Activated gamma-delta T cell treated with Interleukin-2 at 50 U/mL for 16 hours (primary cell): ENCODE data around the gene LSS.

ENCODE experiments used
- DNase-seq: peaks from one replicate; pipeline ENCODE4 v3.0.0-alpha.2; 2020

LSS gene

DNA sequence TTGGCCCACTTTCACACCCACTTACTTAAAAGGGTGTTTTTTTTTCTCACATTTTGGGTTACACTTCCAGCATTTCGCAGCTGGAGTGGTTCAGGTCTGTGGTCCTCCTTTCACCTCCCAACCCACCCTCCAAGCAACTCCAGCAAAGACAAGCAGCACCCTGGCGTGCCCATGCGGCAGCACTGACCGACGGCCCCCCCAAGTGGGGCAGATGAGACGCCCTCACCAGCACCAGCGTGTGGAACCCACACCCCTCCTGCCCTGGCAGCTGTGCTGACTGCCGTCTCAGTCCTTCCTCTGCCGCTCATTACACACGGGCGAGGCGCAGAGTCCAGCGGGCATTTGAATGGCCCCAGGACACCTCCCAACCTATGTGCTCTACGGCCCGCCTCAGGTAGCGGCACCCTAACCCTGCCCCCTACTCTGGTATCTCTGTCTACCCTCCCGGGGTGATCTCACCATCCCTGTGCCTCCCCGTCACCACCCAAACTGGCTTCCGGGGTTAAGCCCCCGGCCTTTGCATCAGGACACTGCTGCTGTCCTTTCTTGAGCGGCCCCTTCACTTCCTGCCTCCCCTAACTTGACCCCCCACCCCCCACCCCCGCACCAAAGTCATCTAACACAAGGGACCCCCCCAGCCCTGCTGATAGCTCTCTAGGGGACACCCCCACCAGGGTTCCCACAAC is 10.9 kb downstream of the LSS start:
- no peak for DNase-seq

DNA sequence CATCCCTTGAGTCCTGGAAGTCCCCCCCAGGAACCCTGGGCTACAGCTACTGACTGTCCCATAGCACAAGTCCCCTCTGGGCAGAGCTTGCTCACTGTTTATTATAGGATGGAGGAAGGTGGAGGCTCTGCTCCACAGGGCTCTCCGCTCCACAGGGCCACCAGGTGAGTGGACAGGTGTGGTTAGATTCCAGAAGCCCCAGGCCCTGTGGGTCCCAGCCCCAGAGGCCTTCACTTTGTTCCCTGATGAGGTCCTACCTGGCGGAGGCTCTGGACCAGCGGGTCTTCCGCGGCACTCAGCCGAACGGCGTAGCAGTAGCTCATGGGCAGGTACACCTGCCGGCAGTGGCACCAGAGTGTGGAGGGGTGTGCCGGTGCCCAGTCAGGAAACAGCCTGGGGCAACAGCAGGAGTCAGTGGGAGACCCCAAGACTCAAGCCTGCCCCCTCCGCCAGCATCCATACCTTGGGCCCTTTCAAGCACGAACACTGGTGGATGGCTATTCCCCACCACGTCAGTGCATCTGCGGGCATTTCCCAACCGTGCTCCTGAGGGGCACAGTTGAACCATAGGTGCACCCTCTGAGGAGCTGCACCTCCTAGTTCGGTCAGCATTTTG is 12.3 kb downstream of the LSS start:
- no peak for DNase-seq

DNA sequence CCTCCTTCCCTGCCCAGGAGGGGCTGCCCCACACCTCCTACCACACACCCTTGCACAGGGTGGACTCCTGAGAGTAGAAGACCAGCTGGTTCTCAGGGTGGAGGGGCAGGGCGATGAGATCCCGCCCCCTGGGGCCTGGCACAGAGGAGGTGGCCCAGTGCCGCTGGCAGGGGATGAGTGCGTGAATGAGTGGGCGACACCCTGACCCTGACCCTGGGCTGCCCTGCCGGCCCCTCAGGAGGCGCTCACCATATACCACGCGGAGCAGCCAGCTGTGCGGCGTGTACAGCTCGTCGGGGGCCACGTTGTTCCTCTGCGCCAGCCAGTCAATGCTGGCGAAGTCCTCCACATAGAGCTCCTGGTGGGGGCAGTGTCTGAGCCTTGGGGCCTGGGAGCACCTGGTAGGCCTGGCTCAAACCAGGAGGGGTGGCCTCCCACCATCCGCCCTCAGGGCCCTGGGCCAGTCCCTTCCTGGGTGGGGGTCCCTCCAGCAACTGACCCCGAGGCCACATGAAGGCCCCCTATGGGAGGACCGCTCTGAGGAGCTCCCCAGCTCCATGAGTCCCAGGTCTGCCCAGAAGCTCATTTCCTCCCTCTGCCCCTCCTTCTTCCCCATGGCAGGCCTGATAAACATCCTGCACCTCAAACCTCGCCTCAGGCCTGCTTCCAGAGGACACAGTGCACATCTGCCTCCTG is 13.0 kb downstream of the LSS start:
- DNase-seq: no peak

DNA sequence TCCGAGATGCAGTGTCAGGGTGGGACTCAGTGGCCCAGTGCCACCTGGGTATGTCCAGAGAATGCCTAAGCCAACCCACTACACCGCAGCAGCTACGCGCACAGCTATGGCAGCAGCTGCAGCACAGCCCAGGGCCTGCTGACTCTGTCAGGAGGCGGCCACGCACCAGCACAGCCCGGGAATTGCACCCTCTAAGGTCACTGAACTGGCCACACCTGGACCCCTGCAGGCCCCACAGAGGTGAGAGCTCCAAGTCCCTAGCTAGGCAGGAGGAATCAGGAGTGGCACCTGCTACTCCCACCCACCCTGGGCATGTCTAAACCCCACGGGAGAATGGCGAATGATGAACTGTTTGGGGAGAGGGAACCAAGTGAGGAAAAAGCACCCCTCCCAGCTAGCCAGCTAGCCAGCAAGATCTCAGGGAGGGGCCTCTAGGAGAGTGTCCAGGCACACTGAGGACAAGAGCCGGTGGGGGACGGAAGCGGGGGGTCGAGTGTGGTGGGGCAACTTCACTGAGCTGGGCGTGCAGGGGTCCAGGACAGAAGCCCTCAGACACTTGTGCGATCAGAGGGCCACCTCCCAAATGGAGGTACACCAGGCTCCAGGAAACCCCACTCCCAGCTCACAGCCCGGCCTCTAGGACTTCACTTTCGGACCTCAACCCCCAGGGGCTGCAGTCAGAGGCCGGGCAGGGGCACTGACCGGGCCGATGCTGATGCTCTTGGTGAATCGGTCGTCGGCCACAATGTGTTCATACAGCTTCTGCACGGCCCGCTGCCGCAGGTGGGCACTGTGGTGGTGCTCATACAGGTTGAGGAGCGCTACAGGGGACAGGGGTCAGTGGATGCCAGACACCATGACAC is 13.9 kb downstream of the LSS start:
- no peak for DNase-seq

GRCh38 chr21:46213620-46214286 is 14.8 kb downstream of the LSS start:
- no peak for DNase-seq

DNA sequence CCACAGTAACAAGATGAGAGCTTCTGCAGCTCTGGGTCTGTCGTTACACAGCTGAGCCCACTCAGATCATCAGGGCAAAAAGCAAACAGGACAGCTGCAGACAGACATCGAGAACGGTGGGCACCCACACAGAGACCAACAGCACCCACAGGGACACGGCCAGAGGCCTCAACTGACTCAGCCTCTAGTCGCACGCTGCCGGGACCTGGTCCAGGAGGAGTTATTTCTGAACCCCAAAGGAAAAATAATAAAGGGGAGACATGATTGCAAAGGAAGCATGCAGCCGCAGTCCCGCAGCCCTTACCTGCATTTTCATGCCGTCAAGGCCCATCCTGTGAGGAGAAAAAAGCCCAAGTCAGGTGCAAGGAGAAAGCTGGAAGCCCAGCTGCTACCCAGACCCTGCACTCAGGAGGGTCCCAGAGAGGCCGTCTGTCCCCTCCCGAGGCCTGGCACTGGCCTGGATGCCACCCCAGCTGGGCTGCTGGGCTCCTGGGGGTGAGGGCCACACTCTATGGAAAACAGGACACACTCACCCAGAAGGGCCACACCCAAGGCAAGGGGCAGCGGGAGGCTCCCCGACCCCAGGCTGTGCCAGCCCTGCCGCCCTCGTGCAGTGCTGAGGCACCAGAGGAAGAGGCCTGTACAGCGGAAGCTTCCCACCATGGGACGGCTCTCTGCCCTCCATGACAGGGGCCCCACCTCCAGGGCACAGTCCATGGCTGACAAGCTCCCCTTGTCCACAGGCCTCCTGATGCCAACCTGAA is 15.7 kb downstream of the LSS start:
- DNase-seq: no peak

- no peak for DNase-seq
These were observed 16.5 kb downstream of the LSS start for GRCh38 chr21:46211786-46212720.

DNA sequence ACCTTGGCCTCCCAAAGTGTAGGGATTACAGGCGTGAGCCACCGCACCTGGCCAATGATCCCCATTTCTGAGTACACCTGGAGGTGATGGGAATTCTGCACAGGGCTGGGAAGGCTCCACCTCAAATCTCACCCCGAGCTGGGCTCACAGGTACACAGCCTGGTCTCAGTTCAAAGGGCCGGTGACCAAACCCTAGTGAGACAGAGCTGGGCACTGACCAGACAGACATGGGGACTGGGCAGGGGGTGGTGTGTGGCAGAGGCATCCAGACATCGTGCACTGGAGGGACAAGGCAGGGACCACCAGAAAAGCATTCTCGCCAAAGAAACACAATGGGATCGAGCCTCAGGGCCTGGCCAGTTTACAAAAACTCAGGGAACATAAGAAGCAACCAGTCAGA is 17.2 kb downstream of the LSS start:
- no peak for DNase-seq

DNA sequence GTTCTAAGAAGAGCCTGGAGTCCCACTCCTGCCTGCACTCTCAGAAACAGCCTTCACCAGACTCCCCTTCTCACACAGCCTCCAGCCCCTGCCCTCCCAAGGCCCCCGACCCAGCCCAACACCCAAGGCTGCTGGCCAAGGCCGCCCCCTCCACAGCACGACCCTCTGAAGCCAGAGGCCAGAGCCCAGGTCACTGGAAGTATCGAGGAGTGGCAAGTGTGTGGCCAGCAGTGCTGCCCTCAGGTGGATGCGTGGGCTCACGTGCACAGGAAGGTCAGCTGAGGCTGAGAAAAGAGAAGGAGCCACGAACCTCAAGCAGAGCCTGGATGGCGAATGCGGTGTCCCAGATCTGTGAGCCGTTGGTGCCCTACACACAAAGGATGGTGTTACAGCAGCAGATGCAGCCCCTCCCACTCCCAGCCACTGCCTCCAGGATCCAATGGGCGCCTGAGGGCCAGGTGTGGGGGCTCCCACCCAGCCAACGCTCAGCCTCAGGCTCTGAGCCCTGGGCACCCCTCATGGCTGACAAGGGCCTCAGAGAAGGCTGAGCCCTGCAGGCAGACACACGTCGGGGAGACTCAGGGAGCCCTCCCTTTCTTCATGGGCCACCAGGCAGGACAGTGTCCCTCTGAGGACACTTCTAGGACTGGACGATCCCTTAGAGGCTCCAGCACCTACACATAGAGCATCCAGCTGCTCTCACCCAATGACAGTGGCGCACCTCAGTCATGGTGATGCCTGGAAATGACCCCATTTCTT is 18.0 kb downstream of the LSS start:
- no peak for DNase-seq

DNA sequence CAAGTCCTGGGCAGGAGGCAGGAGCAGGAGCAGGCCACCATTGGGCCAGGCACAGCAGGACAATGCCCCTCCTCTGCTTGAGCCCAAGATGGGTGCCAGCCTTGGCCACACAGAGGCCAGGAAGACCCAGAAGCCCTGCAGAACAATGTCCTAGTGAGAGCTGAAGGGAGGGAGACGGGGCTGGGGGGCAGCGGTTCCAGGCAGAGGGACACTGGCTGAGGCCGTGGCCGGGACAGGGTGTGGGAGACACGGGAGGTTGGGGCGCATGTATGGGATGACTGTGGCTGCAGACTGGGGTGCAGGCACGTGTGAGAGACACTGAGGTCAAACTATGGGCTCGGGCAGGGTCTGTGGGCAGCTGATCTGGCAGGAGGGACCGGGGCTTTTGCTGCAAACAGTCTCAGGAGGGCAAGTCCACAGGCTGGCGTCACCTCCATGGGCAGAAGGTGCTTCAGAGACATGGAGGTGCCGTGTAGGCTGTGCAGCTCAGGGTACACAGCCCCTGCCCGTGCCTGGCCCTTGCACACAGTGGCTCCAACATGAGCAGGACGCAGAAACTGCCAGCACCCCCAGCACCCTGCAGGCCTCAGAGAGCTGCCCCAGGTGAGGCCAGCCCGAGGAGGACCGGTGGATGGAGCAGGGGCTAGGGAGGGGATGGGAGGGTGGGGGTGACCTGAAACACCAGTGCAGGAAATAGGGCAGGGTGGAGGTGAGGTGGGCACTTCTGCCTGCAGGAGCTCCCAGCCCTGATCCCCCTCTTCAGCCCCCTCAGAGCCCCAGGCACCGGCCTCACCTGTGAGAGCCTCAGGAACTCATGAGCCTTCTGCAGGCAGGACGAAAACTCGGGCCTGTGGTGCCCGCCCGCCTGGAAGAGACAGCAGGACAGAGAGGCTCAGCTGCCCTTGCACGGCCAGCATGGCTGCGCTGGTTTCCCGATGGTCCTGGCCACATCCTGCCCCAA is 19.5 kb downstream of the LSS start:
- DNase-seq: no peak

DNA sequence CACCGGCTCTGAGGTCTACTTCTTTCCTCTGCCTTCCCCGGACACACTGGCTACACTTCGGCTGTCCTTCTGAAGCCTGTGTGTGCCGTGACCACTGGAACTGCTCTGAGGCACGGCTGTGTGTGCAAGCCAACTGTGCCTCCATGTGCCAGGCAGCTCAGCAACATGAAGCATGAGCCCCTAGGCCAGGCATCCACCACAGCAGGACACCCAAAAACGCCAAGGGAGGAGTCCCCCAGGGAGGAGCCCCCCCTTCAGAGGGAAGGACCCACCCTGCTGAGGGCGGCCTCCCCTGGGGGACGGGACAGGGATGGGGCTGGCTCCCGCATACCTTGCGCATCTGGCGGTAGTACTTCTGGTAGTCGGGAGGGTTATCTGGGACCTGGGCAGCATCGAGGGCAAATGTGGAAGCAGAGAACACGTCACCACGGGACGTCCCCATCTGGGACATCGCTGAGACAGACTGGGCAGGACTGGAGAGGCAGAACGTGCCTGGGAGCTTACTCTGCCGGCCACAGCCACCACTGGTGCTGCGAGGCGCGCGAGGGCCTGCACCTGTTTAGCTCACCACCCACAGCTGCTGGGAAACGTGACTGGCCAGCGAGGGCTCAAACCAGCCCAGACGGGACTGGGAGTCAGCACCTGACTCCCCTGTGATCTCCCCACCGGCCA is 20.5 kb downstream of the LSS start:
- no peak for DNase-seq

GRCh38 chr21:46207006-46207919 is 21.3 kb downstream of the LSS start:
- no peak for DNase-seq

- no peak for DNase-seq
These were observed 22.2 kb downstream of the LSS start for GRCh38 chr21:46206163-46207005.

GRCh38 chr21:46205766-46206162 is 22.8 kb downstream of the LSS start:
- DNase-seq: no peak

DNA sequence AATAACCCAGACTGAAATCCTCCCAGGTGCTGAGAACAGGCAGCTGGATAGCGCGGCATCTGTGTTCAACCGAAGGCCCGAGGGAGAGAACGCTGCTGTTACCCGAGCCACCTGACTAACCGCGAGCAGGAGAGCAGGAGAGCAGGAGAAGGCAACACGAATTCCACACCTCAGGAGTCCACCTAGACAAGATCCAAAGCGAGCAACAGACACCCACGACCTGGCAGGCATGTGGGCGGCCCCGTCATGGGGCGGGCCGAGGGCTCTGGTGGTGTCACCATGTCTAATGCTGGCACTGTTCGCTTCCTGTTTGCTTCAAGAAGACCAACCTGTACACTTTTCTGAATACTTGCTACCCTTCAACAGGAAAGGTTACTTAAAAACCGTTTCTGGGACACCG is 23.4 kb downstream of the LSS start:
- DNase-seq: no peak

DNA sequence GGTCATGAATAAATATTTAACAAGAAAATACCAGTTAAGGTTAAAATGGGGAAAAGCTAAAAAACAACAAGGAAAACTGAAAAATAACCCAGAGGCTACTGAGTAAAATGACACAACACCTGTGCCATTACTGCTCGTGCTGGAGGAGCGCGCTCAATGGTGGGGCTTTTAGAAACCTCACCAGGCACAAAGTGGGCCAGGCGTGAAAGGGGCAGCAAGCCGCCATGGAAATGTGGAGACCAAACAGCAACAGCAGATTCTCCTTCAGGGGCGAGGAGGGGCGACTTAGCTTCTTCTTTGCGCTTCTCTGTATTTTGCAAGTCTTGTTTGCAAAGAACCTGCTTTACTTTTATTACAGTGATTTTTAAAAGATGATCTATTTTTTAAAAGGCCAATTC is 25.4 kb downstream of the LSS start:
- no peak for DNase-seq
